Measurements from ENCODE around the gene EPHB2.
"Not testable (repeated sequence)": the region's sequence is repeated elsewhere in the genome, so short reads cannot be mapped to it uniquely, and the experiment has no call there.

EPHB2 gene

GRCh38 chr1:22921452-22922126, 210.9 kb downstream of the EPHB2 start:
- no peak for DNase-seq

GRCh38 chr1:22922640-22923039, 212.0 kb downstream of the EPHB2 start:
- DNase-seq: no peak

GRCh38 chr1:22925111-22925510, 214.5 kb downstream of the EPHB2 start:
- DNase-seq: no peak

- no peak for DNase-seq
Observed at GRCh38 chr1:22930240-22930912, 219.7 kb downstream of the EPHB2 start.

GRCh38 chr1:22932803-22933470, 222.3 kb downstream of the EPHB2 start:
- no peak for DNase-seq

- DNase-seq: no peak
Observed at GRCh38 chr1:22935433-22935832, 224.8 kb downstream of the EPHB2 start.

- DNase-seq: no peak
Observed at GRCh38 chr1:22936681-22937080, 226.0 kb downstream of the EPHB2 start.

GRCh38 chr1:22941257-22941656, 230.6 kb downstream of the EPHB2 start:
- no peak for DNase-seq

- DNase-seq: no peak
Observed at GRCh38 chr1:22944346-22945055, 233.9 kb downstream of the EPHB2 start.

GRCh38 chr1:22945171-22945570, 234.5 kb downstream of the EPHB2 start:
- not testable (repeated sequence) for DNase-seq

GRCh38 chr1:22949822-22950331, 239.2 kb downstream of the EPHB2 start:
- DNase-seq: no peak

GRCh38 chr1:22951796-22952195, 241.2 kb downstream of the EPHB2 start:
- DNase-seq: no peak

- no peak for DNase-seq
Observed at GRCh38 chr1:22952694-22953056, 242.0 kb downstream of the EPHB2 start.

- no peak for DNase-seq
Observed at GRCh38 chr1:22953057-22953739, 242.6 kb downstream of the EPHB2 start.

GRCh38 chr1:22953740-22954141, 243.1 kb downstream of the EPHB2 start:
- DNase-seq: no peak

- DNase-seq: no peak
Observed at GRCh38 chr1:22955146-22955545, 244.5 kb downstream of the EPHB2 start.

- DNase-seq: no peak
Observed at GRCh38 chr1:22957066-22957465, 246.4 kb downstream of the EPHB2 start.

GRCh38 chr1:22958556-22958955, 247.9 kb downstream of the EPHB2 start:
- no peak for DNase-seq

GRCh38 chr1:22959545-22960360, 249.1 kb downstream of the EPHB2 start:
- DNase-seq: no peak

- DNase-seq: no peak
Observed at GRCh38 chr1:22962558-22962957, 251.9 kb downstream of the EPHB2 start.

GRCh38 chr1:22963044-22963677, 252.5 kb downstream of the EPHB2 start:
- no peak for DNase-seq
